Measurements from ENCODE around the gene VOPP1. TPM values are rescaled to one million over a fixed set of nuclear protein-coding genes. Genes with fewer than 3 reads are reported as not detected.
A peak's percentile ranks its signal among the peaks of the same experiment; 100 is the strongest.

The VOPP1 gene
- total and polyA plus RNA-seq, 12 donors, result 9.3 to 42.9 (median 22.8) TPM

DNA sequence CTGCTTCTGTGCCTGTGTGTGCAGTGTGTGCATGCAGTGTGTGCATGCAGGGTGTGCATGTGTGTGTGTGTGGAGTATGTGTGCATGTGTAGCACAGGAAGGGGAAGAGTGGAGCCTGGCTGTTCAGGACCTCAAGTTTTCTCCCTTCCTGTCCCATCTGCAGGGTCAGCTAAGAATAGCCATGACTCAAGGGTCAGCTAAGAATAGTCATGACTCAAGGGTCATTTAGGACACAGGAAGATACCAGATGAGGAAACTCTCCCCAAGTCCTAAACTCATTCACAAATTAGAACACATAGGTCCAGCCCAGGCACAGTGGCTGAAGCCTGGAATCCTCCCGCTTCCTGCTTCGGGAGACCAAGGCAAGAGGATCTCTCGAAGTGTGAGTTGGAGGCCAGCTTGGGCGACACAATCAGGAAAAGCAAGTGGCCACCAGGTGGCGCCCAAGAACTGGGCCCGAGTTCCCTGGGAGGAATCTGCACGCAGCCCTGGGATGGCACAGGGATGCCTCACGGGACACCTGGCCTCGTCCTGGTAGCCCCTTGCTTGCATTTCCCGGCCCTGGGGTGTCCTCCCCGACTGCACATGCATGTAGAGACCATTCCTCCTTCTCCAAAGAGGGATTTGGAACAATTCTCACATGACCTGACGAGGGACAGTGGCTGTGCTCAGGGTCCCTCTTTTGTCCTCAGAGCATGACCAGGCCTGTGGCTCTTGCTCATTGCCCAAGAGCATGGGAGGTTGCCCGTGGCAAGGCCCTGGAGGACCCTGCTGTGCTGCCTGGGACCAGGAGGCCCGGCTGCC lies 21.4 kb upstream of the VOPP1 start:
- intact Hi-C loops (cut with DNase I), result loop anchor here in 4 of 10 donors (5.0 to 10.0 kb wide), 3 partner anchors 159 to 309 kb away; no protein-coding TSS in a partner anchor
- peak overlapping the region in 2 of 10 donors; percentile 16 to 50 for H3K27ac ChIP-seq

DNA sequence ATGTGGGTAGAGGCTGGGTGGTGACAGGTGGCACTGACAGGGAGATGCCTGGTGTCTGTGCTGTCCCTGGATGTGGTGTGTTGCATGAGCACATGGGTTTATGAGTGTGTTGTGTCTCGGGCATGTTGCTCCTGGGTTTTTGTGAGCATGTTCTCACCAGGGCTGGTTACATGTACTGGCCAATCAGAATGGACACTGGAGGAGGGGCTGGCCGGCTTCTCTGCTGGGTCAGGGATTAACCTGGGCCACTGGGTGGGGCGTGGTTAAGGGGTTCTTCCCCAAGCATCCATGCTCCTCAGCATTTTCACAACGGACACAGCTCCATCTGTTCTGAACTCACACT lies 20.8 kb upstream of the VOPP1 start:
- Histone ChIP-seq H3K4me3 (no peak overlapping the region), H3K27me3 (peaks cover 0 to 4% (median 0%) of the 10 kb centered on the region in 7 donors), H3K27ac (no peak overlapping the region), H3K36me3 (no peaks in the 10 kb centered on the region), H3K9me3 (no peaks in the 10 kb centered on the region), H3K4me1 (peaks cover 0 to 14% (median 6%) of the 10 kb centered on the region in 9 donors)
- WGBS, 2 donors, result 67 to 78% methylated on average over 4 of the region's 4 CpGs
- DNase-seq, result no peak
- intact Hi-C loops (cut with DNase I), result loop anchor here in 4 of 10 donors (5.0 to 10.0 kb wide), 3 partner anchors 158 to 308 kb away; no protein-coding TSS in a partner anchor
- TF ChIP-seq, protein P1, sequence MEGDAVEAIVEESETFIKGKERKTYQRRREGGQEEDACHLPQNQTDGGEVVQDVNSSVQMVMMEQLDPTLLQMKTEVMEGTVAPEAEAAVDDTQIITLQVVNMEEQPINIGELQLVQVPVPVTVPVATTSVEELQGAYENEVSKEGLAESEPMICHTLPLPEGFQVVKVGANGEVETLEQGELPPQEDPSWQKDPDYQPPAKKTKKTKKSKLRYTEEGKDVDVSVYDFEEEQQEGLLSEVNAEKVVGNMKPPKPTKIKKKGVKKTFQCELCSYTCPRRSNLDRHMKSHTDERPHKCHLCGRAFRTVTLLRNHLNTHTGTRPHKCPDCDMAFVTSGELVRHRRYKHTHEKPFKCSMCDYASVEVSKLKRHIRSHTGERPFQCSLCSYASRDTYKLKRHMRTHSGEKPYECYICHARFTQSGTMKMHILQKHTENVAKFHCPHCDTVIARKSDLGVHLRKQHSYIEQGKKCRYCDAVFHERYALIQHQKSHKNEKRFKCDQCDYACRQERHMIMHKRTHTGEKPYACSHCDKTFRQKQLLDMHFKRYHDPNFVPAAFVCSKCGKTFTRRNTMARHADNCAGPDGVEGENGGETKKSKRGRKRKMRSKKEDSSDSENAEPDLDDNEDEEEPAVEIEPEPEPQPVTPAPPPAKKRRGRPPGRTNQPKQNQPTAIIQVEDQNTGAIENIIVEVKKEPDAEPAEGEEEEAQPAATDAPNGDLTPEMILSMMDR (IDR thresholded peaks at IDR 0.05), result no peak
- peak in 4 of 8 donors; percentile 7 to 22 (median 11) for ATAC-seq

More for the DNA sequence above, 21.4 kb upstream of the VOPP1 start:
- no peaks in the 10 kb centered on the region for H3K36me3 ChIP-seq
- DNase-seq, result peak; percentile 27 to 73
- H3K4me1 ChIP-seq, result peaks cover 0 to 14% (median 6%) of the 10 kb centered on the region in 9 donors
- peaks cover 0 to 6% (median 0%) of the 10 kb centered on the region in 7 donors for H3K27me3 ChIP-seq
- WGBS, 2 donors, result 73% methylated on average over 14 of the region's 14 CpGs
- no peaks in the 10 kb centered on the region for H3K9me3 ChIP-seq
- TF ChIP-seq, protein P1 (IDR thresholded peaks at IDR 0.05), result peak; percentile 54 to 82 (median 65)
- H3K4me3 ChIP-seq, result no peak overlapping the region
- peak; percentile 54 to 90 (median 72) for ATAC-seq

DNA sequence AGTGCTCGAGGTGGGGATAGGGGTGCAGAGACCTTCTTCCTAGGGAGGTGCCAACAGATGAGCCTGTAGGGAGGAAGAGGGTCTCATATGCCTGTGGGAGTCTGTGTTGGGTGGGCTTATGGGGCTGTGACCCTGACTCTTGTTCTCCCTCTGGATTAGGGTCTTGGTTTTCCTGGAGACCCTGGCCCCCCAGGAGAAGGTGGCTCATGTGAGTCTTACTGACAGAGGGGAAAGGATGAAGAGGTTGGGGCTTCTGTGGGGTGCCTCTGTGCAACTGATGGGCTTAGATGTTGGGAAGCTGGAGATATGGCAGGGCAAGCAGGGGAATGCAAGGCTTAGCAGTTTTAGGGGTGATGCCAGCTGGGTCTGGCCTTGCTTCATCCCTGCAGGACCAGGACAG lies 20.2 kb upstream of the VOPP1 start:
- WGBS, 2 donors, result 84 to 87% methylated on average over 1 of the region's 1 CpG

DNA sequence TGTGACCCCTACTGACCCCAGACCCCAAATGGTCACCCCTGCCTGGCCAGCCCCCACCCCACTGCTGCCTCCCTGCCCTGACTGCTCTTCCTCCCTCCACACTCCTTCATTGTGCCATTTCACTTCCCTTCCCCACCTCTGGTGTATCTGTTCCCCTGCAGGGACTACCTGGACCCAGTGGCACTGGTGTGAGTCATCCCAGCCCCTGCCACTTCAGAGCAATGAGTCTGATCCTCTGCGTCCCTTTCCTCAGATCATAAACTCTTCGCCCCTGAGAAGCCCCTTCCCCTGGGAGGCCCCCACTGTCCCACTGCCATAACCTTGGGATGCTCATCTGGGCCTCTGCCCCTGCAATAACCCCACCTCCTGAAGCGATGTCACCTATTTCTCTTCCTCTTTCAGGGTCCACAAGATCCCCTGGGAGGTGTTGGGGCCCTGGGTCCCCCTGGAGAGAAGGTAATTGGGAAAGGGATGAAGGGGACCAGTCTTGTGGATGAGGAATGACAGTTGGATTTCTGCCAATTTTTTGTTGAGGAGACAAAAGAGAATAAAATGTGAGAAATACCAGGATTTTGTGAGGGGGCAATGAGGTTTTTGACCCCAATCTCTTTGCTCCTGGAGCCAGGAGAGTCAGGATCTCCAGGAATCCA lies 19.1 kb upstream of the VOPP1 start:
- TF ChIP-seq, protein P1 (IDR thresholded peaks at IDR 0.05), result no peak
- Histone ChIP-seq H3K9me3 (no peaks in the 10 kb centered on the region), H3K4me3 (no peak overlapping the region), H3K4me1 (peaks cover 0 to 14% (median 6%) of the 10 kb centered on the region in 9 donors), H3K27me3 (peaks cover 0 to 4% (median 0%) of the 10 kb centered on the region in 7 donors), H3K36me3 (no peaks in the 10 kb centered on the region), H3K27ac (no peak overlapping the region)
- DNase-seq (no peak), ATAC-seq (no peak)
- intact Hi-C loops (cut with DNase I), result loop anchor here in 4 of 10 donors (5.0 to 10.0 kb wide), 3 partner anchors 157 to 307 kb away; no protein-coding TSS in a partner anchor
- WGBS, 2 donors, result 81 to 83% methylated on average over 3 of the region's 3 CpGs

More for the DNA sequence above, 20.2 kb upstream of the VOPP1 start:
- Histone ChIP-seq H3K4me3 (no peak overlapping the region), H3K9me3 (no peaks in the 10 kb centered on the region), H3K27ac (no peak overlapping the region), H3K27me3 (peaks cover 0 to 4% (median 0%) of the 10 kb centered on the region in 7 donors), H3K4me1 (peaks cover 0 to 14% (median 6%) of the 10 kb centered on the region in 9 donors), H3K36me3 (no peaks in the 10 kb centered on the region)
- TF ChIP-seq, protein P1 (IDR thresholded peaks at IDR 0.05), result no peak
- intact Hi-C loops (cut with DNase I), result loop anchor here in 4 of 10 donors (5.0 to 10.0 kb wide), 3 partner anchors 158 to 308 kb away; no protein-coding TSS in a partner anchor
- DNase-seq, result no peak
- no peak for ATAC-seq
